LNCaP clone FGC (cell line): Measurements from ENCODE around the gene OR5H2.

Source experiments
- DNase-seq: peaks from one replicate; pipeline ENCODE4 v3.0.0-alpha.2; 2011; ENCODE audit warnings: low read depth
- H3K4me3 ChIP-seq: 2 replicates; pipeline ENCODE4 v1.5.1; 2011; ENCODE audit warnings: mild to moderate bottlenecking, low read depth, low read length, control low read depth
- CTCF ChIP-seq: IDR thresholded peaks from 2 replicates; pipeline ENCODE4 v1.5.1; 2012; ENCODE audit warnings: mild to moderate bottlenecking; ENCODE audit not compliant: control insufficient read depth, insufficient read depth; ENCODE audit errors: extremely low read depth

OR5H2 gene

GRCh38 chr3:98326945-98327344 is 44.6 kb downstream of the OR5H2 start:
- no peak for DNase-seq
- TF ChIP-seq CTCF: no peak
- H3K4me3 ChIP-seq: no peak overlapping the region

GRCh38 chr3:98328933-98329332 is 46.6 kb downstream of the OR5H2 start:
- no peak for TF ChIP-seq CTCF
- DNase-seq: no peak
- H3K4me3 ChIP-seq: no peak overlapping the region

GRCh38 chr3:98329392-98330124 is 47.3 kb downstream of the OR5H2 start:
- no peak overlapping the region for H3K4me3 ChIP-seq
- peak; percentile 31 for DNase-seq
- TF ChIP-seq CTCF: peak; percentile 85

GRCh38 chr3:98331329-98331728 is 49.0 kb downstream of the OR5H2 start:
- no peak overlapping the region for H3K4me3 ChIP-seq
- no peak for DNase-seq
- TF ChIP-seq CTCF: no peak
